HEK293T (cell line): ENCODE data around the gene MRPS9.

ENCODE experiments used
- BHLHE40 ChIP-seq: fragments of 450-650 bp; IDR thresholded peaks from 2 replicates; pipeline ENCODE4 v1.6.1; 2016; ENCODE audit warnings: mild to moderate bottlenecking, moderate library complexity, borderline replicate concordance
- FOXM1 ChIP-seq: fragments of 450-650 bp; IDR thresholded peaks from 2 replicates; pipeline ENCODE4 v1.6.1; 2017; ENCODE audit warnings: mild to moderate bottlenecking, borderline replicate concordance
- L3MBTL2 ChIP-seq: fragments of 450-650 bp; conservative IDR thresholded peaks from 2 replicates; pipeline ENCODE4 v1.6.1; 2016; ENCODE audit warnings: mild to moderate bottlenecking
- SP1 ChIP-seq: fragments of 450-650 bp; IDR thresholded peaks from 2 replicates; pipeline ENCODE4 v1.6.1; 2017
- SUZ12 ChIP-seq: fragments of 450-650 bp; IDR thresholded peaks from 2 replicates; pipeline ENCODE4 v1.6.1; 2016; ENCODE audit warnings: mild to moderate bottlenecking

- TF ChIP-seq FOXM1 (no peak), SUZ12 (no peak), BHLHE40 (no peak), L3MBTL2 (no peak), SP1 (no peak)
Measured at GRCh38 chr2:105090091-105090490, 52.2 kb downstream of the MRPS9 start.
